ENCODE data around the gene GPC6.

GRCh38 chr13:94228763-94229162 is 1002.2 kb downstream of the GPC6 start:
- TF ChIP-seq CTCF (IDR thresholded peaks at IDR 0.05; ENCODE audit: poor library complexity, severe bottlenecking) (no peak), RAD21 (conservative IDR thresholded peaks at IDR 0.05) (no peak)

All from neural cell (in vitro differentiated cells).